Esophagus mucosa (tissue), 1 donor: Measurements from ENCODE around the gene METTL16. TPM values are rescaled to one million over a fixed set of nuclear protein-coding genes. Genes with fewer than 3 reads are reported as not detected.

ENCODE experiments used
- ATAC-seq: fragments of 200-7000 bp; cut with Tn5 transposase; one replicate; pipeline ENCODE4 v1.9.1; 2020
- total RNA-seq: library from RNA; stranded (reverse); gene quantifications from one replicate; pipeline ENCODE4 v1.2.4, GENCODE V29; 2023
- donor health status: DM: yes; HTN: yes; CAD: no.

Gene METTL16
- total RNA-seq, 1 donor from 2014 or later, result 20.8 TPM

DNA sequence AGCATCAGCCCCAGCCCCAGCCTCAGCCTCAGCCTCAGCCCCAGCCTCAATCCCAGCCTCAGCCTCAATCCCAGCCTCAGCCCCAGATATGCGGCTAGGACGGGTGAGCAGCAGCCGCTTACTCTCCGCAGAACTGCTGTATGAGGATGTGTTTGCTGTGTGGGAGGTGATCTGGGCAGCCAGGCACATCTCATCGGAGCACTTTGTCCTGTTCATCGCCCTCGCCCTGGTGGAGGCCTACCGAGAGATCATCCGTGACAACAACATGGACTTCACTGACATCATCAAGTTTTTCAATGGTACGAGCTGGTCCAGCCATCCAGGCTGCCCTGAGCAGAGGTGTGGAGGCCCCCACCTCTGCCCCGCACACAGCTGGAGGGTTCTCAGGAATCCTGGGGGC is 132.8 kb downstream of the METTL16 start:
- ATAC-seq, result no peak

- ATAC-seq, result no peak
Observed at GRCh38 chr17:2377659-2378058, 134.0 kb downstream of the METTL16 start.

DNA sequence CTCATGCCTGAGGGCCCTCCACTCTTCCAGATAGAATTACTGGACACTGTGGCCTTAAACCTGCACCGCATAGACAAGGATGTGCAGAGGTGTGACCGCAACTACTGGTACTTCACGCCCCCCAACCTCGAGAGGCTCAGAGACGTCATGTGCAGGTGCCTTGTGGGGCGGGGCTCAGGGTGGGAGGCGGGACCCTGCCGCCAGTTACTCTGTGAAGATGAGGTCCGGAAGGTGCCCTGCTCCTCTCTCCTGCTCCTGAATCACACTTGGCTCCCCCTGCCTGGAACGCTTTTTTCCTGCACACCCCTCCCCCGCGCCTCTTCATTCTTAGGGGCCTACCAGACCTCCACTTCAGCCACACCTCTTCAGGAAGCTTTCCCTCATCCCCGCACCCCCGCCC is 135.6 kb downstream of the METTL16 start:
- no peak for ATAC-seq

- ATAC-seq, result no peak
Observed at GRCh38 chr17:2375406-2375805, 136.3 kb downstream of the METTL16 start.

DNA sequence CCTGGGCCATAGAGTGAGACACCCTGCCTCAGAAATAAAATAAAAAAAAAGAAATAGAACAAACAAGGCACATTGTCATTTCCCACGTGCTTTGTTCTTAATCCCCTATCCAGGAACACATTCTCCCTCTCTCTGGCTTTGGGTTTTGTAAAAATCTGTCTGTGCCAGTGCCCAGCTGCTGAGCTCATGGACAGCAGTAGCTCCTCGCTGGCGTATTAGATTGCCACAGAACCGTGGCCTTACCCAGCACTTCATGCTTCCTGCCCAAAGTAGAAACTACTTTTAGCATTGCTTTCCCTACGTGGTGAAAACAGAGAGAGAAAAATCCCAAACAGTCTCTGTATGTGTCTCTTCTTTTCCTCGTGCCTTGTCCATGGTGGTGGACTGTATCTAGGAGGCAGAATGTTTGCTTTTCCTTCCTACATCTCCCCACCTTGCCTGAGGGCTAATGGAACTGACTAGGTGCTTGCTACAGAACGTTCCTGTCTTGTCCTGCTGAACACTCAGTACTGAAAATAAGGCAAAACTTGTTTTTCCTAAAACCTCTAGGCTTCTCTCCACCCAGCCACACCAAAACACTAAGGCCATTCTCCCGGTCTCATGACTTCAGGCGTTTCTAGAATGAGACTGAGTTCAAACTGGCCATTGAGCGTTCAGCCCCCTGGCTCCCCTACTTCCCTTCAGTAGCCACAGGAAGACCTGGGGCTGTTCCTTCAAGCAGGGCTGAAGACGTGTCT is 137.0 kb downstream of the METTL16 start:
- peak; percentile 34 for ATAC-seq

DNA sequence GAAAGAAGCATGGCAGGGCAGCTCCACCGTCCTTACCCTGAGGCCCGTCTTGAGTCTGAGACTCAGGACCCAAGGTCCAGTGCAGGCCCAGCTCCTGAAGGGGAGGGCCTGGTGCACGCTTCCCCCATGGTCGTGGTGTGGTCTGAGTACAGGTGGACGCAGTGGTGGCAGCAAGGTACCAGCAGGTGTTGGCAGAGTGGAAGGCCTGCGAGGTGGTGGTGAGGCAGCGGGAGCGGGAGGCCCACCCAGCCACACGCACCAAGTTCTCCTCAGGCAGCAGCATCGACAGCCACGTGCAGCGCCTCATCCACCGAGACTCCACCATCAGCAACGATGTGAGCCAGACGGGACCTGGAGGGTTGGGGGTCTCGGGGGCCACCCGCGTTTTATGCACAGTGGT is 138.5 kb downstream of the METTL16 start:
- ATAC-seq, result no peak

DNA sequence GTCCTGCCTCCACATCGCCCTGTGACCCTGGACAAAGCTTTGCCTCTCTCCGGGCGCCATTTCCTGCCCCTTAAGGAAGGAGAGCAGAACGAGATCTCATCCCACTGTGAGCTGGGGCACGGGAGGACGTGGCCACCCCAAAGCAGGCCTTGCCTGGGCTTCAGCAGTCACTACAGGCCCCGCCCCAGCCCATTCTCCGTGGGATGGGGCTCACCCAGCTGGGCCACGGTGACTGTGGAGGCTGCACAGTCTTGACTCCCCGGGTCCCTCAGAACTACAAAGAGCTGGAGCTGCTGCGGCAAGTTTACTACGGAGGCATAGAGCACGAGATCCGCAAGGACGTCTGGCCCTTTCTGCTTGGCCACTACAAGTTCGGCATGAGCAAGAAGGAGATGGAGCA is 139.0 kb downstream of the METTL16 start:
- ATAC-seq, result no peak

GRCh38 chr17:2372180-2372579 is 139.5 kb downstream of the METTL16 start:
- no peak for ATAC-seq

DNA sequence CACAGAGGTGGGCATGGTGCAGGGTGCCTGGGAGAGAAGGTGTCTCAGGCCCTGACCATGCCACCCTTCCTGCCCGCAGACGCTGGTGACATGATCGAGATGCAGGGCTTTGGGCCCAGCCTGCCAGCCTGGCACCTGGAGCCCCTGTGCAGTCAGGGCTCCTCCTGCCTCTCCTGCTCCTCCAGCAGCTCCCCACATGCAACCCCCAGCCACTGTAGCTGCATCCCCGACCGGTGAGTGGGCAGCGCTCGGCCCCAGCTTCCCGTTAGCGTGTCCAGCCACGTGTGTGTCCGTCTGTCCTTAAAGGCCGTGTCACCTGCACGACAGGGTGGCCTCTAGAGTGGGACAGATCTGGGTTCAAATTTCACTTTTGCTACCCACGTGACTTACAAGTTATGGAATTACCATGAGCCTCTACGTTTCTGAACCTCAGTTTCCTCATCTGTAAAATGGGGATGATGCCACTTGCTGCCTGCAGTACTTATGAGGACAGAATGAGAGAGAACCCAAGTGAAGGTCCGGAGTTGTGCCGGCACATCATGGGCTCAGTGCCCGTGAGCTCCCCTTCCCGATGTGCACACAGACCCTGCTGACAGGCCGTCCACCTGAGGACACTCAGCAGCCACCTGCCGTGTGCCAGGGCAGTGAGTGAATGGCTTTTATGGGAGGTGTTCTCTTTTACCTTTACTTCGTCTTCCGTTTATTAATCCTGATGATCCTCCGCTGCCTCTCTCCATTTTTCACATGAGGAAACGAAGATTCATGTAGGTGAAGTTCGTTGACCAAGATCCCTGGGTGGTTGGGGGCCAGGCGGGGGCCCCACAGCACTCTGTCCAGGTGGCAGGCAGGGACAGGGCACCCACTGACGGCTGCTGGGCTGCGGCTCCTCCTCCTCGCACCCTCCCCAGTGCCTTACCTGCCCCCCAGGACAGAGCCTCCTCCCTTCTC is 140.2 kb downstream of the METTL16 start:
- ATAC-seq, result no peak

DNA sequence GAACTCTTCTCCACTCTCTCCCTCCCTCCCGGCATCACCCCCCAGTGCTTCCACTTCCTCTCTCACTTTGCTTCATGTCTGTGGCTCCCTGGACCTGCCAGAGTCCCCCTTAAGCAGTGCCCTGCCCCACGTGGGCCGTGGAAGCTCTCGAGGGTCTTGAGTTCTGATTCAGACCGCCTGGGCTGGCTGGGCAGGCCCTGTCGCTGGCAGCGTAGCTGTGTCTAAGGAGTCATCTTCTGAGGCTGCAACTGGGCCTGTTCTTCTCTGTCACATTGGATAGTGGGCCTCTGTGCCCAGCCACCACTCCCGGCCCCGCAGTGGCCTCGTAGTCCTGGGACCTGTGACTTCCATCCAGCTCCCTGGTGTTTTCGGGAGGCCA is 141.5 kb downstream of the METTL16 start:
- ATAC-seq, result no peak

DNA sequence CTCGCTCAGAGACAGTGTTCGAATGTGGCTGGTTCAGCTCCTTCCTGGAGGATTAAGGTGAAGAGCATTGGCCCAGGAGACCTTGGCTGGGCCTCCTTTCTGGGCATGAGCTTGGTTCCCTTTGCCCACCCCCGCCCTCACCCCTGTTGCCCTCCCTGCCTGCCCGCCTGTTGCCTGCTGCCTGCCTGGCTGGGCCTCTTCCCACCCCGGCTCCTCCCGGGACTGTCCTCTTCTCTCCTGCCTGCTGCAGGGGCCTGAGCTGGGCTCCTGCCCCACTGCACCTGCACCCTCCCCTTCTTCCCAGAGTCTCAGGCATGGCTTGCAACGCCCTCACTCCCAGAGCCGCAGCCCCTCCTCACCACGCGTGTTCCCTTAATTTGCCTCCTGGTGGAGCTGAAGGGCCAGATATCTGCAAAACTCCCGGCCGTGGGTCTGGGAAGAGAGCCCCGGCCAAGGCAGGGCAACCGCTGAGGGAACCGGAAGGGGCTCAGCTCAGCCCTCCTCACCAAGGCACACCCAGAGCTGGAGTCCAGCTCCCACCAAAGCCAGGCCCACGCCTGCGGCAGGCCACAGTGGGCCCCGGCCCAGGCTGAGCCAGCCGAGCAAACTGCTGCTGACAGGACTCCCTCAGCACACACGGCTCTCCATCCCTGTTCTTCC is 142.0 kb downstream of the METTL16 start:
- ATAC-seq, result no peak

GRCh38 chr17:2369039-2369438 is 142.6 kb downstream of the METTL16 start:
- ATAC-seq, result no peak

- ATAC-seq, result no peak
Observed at GRCh38 chr17:2368359-2368758, 143.3 kb downstream of the METTL16 start.

DNA sequence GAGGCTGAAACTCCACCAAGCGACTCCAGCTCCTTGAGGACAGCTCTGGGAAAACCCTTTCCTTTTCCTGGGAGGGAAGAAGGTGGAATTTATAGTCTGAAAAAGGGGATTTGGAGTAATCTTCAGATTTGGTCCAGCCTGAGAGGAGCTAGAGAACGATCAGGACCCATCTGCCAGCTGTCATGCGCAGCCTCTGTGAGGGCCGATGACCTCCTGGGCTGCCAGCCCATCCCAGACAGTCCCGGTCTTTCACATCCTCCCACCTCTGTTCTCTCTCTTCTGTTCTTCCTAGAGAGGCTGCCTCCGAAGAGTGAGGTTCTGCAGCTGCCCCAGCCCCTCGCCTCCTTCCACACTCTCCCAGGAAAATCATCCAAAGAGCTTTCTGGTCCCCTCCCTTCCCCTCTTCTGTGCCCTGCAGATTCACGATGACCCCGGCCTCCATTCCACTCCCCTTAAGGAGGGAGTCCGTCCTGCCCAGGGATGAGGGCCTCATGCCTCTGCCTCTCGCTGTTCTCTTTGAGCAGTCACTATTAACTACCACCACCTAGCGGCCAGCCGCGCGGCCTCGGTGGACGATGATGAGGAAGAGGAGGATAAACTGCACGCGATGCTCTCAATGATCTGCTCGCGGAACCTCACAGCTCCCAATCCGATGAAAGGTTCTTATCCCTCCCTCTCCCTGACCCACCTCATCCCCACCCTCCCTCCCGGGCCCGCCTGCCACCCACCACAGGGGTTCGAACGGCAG is 144.8 kb downstream of the METTL16 start:
- ATAC-seq, result no peak

Other genes starting within 250 kb of the METTL16 start
- 19.5 TPM for gene SMG6, start 208.1 kb downstream of the METTL16 start, total RNA-seq
- 7.5 TPM for gene SRR, start 207.9 kb downstream of the METTL16 start, total RNA-seq
- gene TSR1, start 175.4 kb downstream of the METTL16 start, total RNA-seq, result 24.5 TPM
- gene SGSM2, start 174.4 kb downstream of the METTL16 start, total RNA-seq, result 28.1 TPM
- gene MNT, start 110.8 kb downstream of the METTL16 start, total RNA-seq, result 28.6 TPM
- gene PAFAH1B1, start 81.8 kb upstream of the METTL16 start, total RNA-seq, result 102 TPM
- gene CLUH, start 199.9 kb upstream of the METTL16 start, total RNA-seq, result 99.0 TPM
- gene CCDC92B, start 237.8 kb upstream of the METTL16 start, total RNA-seq, result 0.68 TPM